ENCODE data around the gene AGR3. TPM values are rescaled to one million over a fixed set of nuclear protein-coding genes. Genes with fewer than 3 reads are reported as not detected.
A peak's percentile ranks its signal among the peaks of the same experiment; 100 is the strongest.

AGR3 gene
- total and polyA plus RNA-seq, 2 donors (not counting 3 experiments of a cell fraction or from before 2014, with no cell fraction given), result not detected

DNA sequence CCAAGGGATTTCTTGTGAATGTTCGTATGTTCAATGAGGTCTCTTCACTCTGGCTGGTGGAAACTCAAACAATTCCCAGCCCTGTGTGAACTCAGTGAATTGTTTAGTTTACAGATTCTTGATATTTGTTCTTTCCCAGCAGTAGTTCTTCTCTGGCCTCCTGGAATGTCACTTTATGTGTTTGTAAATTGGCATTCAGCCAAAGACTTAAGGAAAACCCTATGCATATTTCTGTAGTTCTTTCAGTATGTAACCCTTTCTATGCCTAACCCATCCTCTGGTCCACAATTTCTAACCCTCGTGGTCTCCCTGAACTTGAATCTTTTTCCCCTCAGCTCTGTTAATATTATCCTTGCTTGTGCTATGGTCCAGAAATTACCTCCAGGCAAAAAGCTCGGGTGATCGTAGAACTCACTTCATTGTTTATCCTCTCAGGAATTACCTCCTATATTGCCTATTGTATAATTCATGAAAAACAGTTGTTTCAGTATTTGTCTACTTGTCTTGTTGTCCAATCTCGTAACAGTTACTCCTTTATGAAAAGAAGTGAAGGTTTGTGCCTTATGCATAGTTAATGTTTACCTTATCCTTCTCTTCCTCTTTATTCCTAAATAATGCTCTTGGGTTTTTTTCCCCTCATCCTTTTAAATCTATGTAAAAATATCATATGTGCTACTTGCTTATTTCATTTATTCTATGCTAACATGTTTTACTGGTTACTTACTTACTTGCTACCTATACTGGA lies 23.7 kb upstream of the AGR3 start:
- no peak for FAIRE-seq
- ChIA-PET POLR2A (no interaction called here), CTCF (interaction anchor here (1.4 to 2.2 kb wide), 2 partner anchors 11 to 13 kb away, joined by 4 to 9 read pairs; no protein-coding TSS in a partner anchor)
- no peaks in the 10 kb centered on the region for H3K79me2 ChIP-seq (ENCODE audit: control insufficient read depth, insufficient read depth, low read length)
- no peak overlapping the region for H3K27ac ChIP-seq (ENCODE audit: insufficient read depth, low read depth, low read length)
- H3K9me1 ChIP-seq (replicated peaks; ENCODE audit: control insufficient read depth, extremely low read depth, insufficient read depth, low read length), result no peaks in the 10 kb centered on the region
- H3K4me3 ChIP-seq (replicated peaks in 1 of 3; ENCODE audit: insufficient read depth in 1 of 3, low read depth in 1 of 3, low read length in 3 of 3), result no peak overlapping the region
- dilution Hi-C loops (cut with MboI; ENCODE audit: extremely low pct_ligation_motif_present, low sequenced_read_pairs) (no loop called here), intact Hi-C loops (cut with micrococcal nuclease) (no loop called here)
- TF ChIP-seq FOS (IDR thresholded peaks at IDR 0.05; ENCODE audit: borderline replicate concordance, insufficient read depth, low read length) (no peak), GATA2 (IDR thresholded peaks at IDR 0.05; ENCODE audit: insufficient read depth, insufficient read length, low read depth, low read length) (no peak), POLR2A (IDR thresholded peaks at IDR 0.05; ENCODE audit: low read depth, low read length) (no peak), EZH2 (IDR thresholded peaks at IDR 0.05; ENCODE audit: borderline replicate concordance, low read depth, low read length, severe bottlenecking) (no peak), MYC (IDR thresholded peaks at IDR 0.05; ENCODE audit: low read depth, low read length) (no peak), POLR2AphosphoS5 (IDR thresholded peaks at IDR 0.05; ENCODE audit: insufficient read depth, low read depth, low read length) (no peak), JUN (IDR thresholded peaks at IDR 0.05; ENCODE audit: borderline replicate concordance, insufficient read depth, insufficient read length, low read depth) (no peak)
- TF ChIP-seq, protein P1, sequence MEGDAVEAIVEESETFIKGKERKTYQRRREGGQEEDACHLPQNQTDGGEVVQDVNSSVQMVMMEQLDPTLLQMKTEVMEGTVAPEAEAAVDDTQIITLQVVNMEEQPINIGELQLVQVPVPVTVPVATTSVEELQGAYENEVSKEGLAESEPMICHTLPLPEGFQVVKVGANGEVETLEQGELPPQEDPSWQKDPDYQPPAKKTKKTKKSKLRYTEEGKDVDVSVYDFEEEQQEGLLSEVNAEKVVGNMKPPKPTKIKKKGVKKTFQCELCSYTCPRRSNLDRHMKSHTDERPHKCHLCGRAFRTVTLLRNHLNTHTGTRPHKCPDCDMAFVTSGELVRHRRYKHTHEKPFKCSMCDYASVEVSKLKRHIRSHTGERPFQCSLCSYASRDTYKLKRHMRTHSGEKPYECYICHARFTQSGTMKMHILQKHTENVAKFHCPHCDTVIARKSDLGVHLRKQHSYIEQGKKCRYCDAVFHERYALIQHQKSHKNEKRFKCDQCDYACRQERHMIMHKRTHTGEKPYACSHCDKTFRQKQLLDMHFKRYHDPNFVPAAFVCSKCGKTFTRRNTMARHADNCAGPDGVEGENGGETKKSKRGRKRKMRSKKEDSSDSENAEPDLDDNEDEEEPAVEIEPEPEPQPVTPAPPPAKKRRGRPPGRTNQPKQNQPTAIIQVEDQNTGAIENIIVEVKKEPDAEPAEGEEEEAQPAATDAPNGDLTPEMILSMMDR (IDR thresholded peaks at IDR 0.05; ENCODE audit: extremely low read depth in 1 of 2, insufficient read depth in 1 of 2, low read depth in 1 of 2, low read length in 2 of 2), result no peak
- TF ChIP-seq, protein P2, sequence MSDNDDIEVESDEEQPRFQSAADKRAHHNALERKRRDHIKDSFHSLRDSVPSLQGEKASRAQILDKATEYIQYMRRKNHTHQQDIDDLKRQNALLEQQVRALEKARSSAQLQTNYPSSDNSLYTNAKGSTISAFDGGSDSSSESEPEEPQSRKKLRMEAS (IDR thresholded peaks at IDR 0.05; ENCODE audit: insufficient read depth, insufficient read length), result no peak
- no peaks in the 10 kb centered on the region for H3K4me1 ChIP-seq (ENCODE audit: control insufficient read depth, extremely low read depth, insufficient read depth, low read length)
- no peak overlapping the region for H3K9ac ChIP-seq (replicated peaks; ENCODE audit: extremely low read depth, insufficient read depth, low read length)
- no peaks in the 10 kb centered on the region for H3K27me3 ChIP-seq (ENCODE audit: control insufficient read depth in 2 of 2, insufficient read depth in 2 of 2, low read length in 2 of 2)
- DNase-seq (ENCODE audit: low read depth, low spot score), result peak; percentile 37
- no peak overlapping the region for H2AFZ ChIP-seq (ENCODE audit: low read depth, low read length)
- H3K4me2 ChIP-seq (ENCODE audit: insufficient read depth, low read length), result no peak overlapping the region
- BruUV-seq (replicated peaks), result no TSS peak
- no peaks in the 10 kb centered on the region for H3K9me3 ChIP-seq (replicated peaks; ENCODE audit: control insufficient read depth, insufficient read depth, low read length)
- H4K20me1 ChIP-seq (replicated peaks; ENCODE audit: control insufficient read depth, extremely low read depth, insufficient read depth, low read length), result no peaks in the 10 kb centered on the region
- H3K36me3 ChIP-seq (ENCODE audit: control insufficient read depth in 2 of 2, extremely low read depth in 1 of 2, insufficient read depth in 2 of 2, low read length in 2 of 2), result no peaks in the 10 kb centered on the region

Measured in endothelial cell of umbilical vein (primary cell).